HEK293 (cell line): ENCODE results near the gene MOB1B.

Source experiments
- GLI4 ChIP-seq: fragments of 450-650 bp; formaldehyde crosslinking; IDR thresholded peaks from 2 replicates; pipeline ENCODE4 v1.5.1; 2016; ENCODE audit warnings: missing biosample characterization, missing genetic modification characterization
- ZNF239 ChIP-seq: fragments of 450-650 bp; formaldehyde crosslinking; IDR thresholded peaks from 2 replicates; pipeline ENCODE4 v1.5.1; 2016; ENCODE audit warnings: missing biosample characterization, missing genetic modification characterization
- ZNF48 ChIP-seq: fragments of 450-650 bp; formaldehyde crosslinking; IDR thresholded peaks from 2 replicates; pipeline ENCODE4 v1.5.1; 2016; ENCODE audit warnings: missing biosample characterization, missing genetic modification characterization
- ZNF623 ChIP-seq: fragments of 450-650 bp; formaldehyde crosslinking; IDR thresholded peaks from 2 replicates; pipeline ENCODE4 v1.5.1; 2016; ENCODE audit warnings: missing biosample characterization, missing genetic modification characterization
- ZNF629 ChIP-seq: fragments of 450-650 bp; formaldehyde crosslinking; IDR thresholded peaks from 2 replicates; pipeline ENCODE4 v1.5.1; 2017; ENCODE audit warnings: missing biosample characterization, missing genetic modification characterization
- ZSCAN30 ChIP-seq: fragments of 450-650 bp; IDR thresholded peaks from 2 replicates; pipeline ENCODE4 v1.5.1; 2018; ENCODE audit warnings: missing biosample characterization, mild to moderate bottlenecking, missing genetic modification characterization, moderate library complexity
- TF ChIP-seq, protein P1 (sequence below): fragments of 450-650 bp; formaldehyde crosslinking; IDR thresholded peaks from 2 replicates; pipeline ENCODE4 v1.5.1; 2016; ENCODE audit warnings: missing biosample characterization, missing genetic modification characterization
- TF ChIP-seq, protein P2 (sequence below): fragments of 450-650 bp; formaldehyde crosslinking; IDR thresholded peaks from 2 replicates; pipeline ENCODE4 v1.5.1; 2016; ENCODE audit warnings: missing biosample characterization, missing genetic modification characterization
- TF ChIP-seq, protein P3 (sequence below): fragments of 450-650 bp; formaldehyde crosslinking; IDR thresholded peaks from 2 replicates; pipeline ENCODE4 v1.5.1; 2016; ENCODE audit warnings: missing biosample characterization, missing genetic modification characterization
- TF ChIP-seq, protein P4 (sequence below): fragments of 450-650 bp; formaldehyde crosslinking; IDR thresholded peaks from 2 replicates; pipeline ENCODE4 v1.5.1; 2016; ENCODE audit warnings: missing biosample characterization, missing genetic modification characterization

DNA sequence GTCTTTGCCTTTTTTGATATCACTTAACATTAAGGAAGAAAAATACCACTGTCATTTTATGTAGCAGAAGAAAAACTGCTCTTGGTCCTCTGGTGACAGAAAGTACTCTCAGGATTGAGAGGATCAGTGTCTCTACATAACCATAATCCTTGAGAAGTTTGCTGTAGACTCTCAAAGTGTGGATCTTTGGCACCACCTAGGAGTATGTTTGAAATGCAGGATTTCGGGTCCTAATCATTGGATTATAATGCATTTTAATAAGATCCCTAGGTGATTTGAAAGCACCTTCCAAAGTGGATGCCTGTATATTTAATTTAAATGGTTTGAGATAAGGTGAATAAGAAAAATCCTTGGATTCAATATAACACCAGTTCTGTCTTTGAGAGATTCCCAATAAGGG, 23.2 kb downstream of the MOB1B start:
- TF ChIP-seq, protein P1, sequence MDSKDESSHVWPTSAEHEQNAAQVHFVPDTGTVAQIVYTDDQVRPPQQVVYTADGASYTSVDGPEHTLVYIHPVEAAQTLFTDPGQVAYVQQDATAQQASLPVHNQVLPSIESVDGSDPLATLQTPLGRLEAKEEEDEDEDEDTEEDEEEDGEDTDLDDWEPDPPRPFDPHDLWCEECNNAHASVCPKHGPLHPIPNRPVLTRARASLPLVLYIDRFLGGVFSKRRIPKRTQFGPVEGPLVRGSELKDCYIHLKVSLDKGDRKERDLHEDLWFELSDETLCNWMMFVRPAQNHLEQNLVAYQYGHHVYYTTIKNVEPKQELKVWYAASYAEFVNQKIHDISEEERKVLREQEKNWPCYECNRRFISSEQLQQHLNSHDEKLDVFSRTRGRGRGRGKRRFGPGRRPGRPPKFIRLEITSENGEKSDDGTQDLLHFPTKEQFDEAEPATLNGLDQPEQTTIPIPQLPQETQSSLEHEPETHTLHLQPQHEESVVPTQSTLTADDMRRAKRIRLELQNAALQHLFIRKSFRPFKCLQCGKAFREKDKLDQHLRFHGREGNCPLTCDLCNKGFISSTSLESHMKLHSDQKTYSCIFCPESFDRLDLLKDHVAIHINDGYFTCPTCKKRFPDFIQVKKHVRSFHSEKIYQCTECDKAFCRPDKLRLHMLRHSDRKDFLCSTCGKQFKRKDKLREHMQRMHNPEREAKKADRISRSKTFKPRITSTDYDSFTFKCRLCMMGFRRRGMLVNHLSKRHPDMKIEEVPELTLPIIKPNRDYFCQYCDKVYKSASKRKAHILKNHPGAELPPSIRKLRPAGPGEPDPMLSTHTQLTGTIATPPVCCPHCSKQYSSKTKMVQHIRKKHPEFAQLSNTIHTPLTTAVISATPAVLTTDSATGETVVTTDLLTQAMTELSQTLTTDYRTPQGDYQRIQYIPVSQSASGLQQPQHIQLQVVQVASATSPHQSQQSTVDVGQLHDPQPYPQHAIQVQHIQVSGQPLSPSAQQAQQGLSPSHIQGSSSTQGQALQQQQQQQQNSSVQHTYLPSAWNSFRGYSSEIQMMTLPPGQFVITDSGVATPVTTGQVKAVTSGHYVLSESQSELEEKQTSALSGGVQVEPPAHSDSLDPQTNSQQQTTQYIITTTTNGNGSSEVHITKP (tag by site-specific recombination): no peak
- TF ChIP-seq GLI4 (tag by site-specific recombination): no peak
- TF ChIP-seq, protein P2, sequence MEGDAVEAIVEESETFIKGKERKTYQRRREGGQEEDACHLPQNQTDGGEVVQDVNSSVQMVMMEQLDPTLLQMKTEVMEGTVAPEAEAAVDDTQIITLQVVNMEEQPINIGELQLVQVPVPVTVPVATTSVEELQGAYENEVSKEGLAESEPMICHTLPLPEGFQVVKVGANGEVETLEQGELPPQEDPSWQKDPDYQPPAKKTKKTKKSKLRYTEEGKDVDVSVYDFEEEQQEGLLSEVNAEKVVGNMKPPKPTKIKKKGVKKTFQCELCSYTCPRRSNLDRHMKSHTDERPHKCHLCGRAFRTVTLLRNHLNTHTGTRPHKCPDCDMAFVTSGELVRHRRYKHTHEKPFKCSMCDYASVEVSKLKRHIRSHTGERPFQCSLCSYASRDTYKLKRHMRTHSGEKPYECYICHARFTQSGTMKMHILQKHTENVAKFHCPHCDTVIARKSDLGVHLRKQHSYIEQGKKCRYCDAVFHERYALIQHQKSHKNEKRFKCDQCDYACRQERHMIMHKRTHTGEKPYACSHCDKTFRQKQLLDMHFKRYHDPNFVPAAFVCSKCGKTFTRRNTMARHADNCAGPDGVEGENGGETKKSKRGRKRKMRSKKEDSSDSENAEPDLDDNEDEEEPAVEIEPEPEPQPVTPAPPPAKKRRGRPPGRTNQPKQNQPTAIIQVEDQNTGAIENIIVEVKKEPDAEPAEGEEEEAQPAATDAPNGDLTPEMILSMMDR (tag by site-specific recombination): no peak
- no peak for TF ChIP-seq ZNF623
- TF ChIP-seq, protein P3, sequence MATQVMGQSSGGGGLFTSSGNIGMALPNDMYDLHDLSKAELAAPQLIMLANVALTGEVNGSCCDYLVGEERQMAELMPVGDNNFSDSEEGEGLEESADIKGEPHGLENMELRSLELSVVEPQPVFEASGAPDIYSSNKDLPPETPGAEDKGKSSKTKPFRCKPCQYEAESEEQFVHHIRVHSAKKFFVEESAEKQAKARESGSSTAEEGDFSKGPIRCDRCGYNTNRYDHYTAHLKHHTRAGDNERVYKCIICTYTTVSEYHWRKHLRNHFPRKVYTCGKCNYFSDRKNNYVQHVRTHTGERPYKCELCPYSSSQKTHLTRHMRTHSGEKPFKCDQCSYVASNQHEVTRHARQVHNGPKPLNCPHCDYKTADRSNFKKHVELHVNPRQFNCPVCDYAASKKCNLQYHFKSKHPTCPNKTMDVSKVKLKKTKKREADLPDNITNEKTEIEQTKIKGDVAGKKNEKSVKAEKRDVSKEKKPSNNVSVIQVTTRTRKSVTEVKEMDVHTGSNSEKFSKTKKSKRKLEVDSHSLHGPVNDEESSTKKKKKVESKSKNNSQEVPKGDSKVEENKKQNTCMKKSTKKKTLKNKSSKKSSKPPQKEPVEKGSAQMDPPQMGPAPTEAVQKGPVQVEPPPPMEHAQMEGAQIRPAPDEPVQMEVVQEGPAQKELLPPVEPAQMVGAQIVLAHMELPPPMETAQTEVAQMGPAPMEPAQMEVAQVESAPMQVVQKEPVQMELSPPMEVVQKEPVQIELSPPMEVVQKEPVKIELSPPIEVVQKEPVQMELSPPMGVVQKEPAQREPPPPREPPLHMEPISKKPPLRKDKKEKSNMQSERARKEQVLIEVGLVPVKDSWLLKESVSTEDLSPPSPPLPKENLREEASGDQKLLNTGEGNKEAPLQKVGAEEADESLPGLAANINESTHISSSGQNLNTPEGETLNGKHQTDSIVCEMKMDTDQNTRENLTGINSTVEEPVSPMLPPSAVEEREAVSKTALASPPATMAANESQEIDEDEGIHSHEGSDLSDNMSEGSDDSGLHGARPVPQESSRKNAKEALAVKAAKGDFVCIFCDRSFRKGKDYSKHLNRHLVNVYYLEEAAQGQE (tag by site-specific recombination): no peak
- TF ChIP-seq, protein P4, sequence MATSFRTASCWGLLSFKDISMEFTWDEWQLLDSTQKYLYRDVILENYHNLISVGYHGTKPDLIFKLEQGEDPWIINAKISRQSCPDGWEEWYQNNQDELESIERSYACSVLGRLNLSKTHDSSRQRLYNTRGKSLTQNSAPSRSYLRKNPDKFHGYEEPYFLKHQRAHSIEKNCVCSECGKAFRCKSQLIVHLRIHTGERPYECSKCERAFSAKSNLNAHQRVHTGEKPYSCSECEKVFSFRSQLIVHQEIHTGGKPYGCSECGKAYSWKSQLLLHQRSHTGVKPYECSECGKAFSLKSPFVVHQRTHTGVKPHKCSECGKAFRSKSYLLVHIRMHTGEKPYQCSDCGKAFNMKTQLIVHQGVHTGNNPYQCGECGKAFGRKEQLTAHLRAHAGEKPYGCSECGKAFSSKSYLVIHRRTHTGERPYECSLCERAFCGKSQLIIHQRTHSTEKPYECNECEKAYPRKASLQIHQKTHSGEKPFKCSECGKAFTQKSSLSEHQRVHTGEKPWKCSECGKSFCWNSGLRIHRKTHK (tag by site-specific recombination): no peak
- TF ChIP-seq ZNF239 (tag by site-specific recombination): no peak
- no peak for TF ChIP-seq ZSCAN30
- TF ChIP-seq ZNF629 (tag by site-specific recombination): no peak
- TF ChIP-seq ZNF48 (tag by site-specific recombination): no peak
